Endothelial cell of umbilical vein (primary cell): Measurements from ENCODE around the gene PAOX. TPM values are rescaled to one million over a fixed set of nuclear protein-coding genes. Genes with fewer than 3 reads are reported as not detected.

Experiments used
- BruUV-seq: library from RNA; stranded (reverse); fragments of 400-500 nt; replicated peaks from 2 replicates; lab custom pipeline; 2021; lab: Mats Ljungman, UMichigan
- CTCF ChIA-PET: fragments of 300-600, 350-600 bp; sonication (Branson Sonifier 250); formaldehyde crosslinking; loops from one replicate; lab custom pipeline; 2021; ENCODE audit warnings: antibody characterized with exemption, inconsistent platforms; lab: Charles Lee
- POLR2A ChIA-PET: fragments of 300-600, 350-600 bp; sonication (Branson Sonifier 250); formaldehyde crosslinking; loops from one replicate; lab custom pipeline; 2021; ENCODE audit warnings: antibody characterized with exemption, inconsistent platforms; lab: Charles Lee
- DNase-seq: peaks from one replicate; pipeline ENCODE4 v3.0.0-alpha.2; 2011; ENCODE audit warnings: low read depth, low spot score
- FAIRE-seq: peaks from 2 replicates; lab custom pipeline; 2011; peaks lifted over from hg19 to GRCh38; lab: Jason Lieb, UNC
- H2AFZ ChIP-seq: 2 replicates; pipeline ENCODE4 v1.6.0; 2012; ENCODE audit warnings: low read depth, low read length, control low read depth, inconsistent platforms
- H3K27ac ChIP-seq: 2 replicates; pipeline ENCODE4 v1.5.1; 2011; ENCODE audit warnings: low read depth, mild to moderate bottlenecking, control low read depth, low read length, moderate library complexity; ENCODE audit not compliant: insufficient read depth
- H3K27me3 ChIP-seq, 2 experiments: 2 replicates each; pipeline versions ENCODE4 v1.6.0 to v1.6.1; 2011; ENCODE audit warnings: low read length in 2 of 2, mixed read lengths in 1 of 2; ENCODE audit not compliant: control insufficient read depth in 2 of 2, insufficient read depth in 2 of 2
- H3K36me3 ChIP-seq, 2 experiments: 2 replicates in 1 of 2; 3 replicates in 1 of 2; pipeline ENCODE4 v1.5.1; 2011; ENCODE audit warnings: low read length in 2 of 2, mild to moderate bottlenecking in 1 of 2, moderate library complexity in 1 of 2; ENCODE audit not compliant: control insufficient read depth in 2 of 2, insufficient read depth in 2 of 2; ENCODE audit errors: extremely low read depth in 1 of 2
- H3K4me1 ChIP-seq: 3 replicates; pipeline ENCODE4 v1.5.1; 2011; ENCODE audit warnings: mild to moderate bottlenecking, low read length; ENCODE audit not compliant: control insufficient read depth, insufficient read depth; ENCODE audit errors: extremely low read depth
- H3K4me2 ChIP-seq: 2 replicates; pipeline ENCODE4 v1.6.1; 2011; ENCODE audit warnings: low read length, control low read depth, mixed read lengths; ENCODE audit not compliant: insufficient read depth
- H3K4me3 ChIP-seq, 3 experiments: fragments of 200-600 bp in 1 of 3; sonication (generic), shearing (Covaris generic) in 1 of 3; replicated peaks in 1 of 3; 2 replicates each; pipeline ENCODE4 v1.5.1; 2011 to 2016; ENCODE audit warnings: control low read depth in 3 of 3, low read length in 3 of 3, mild to moderate bottlenecking in 2 of 3, inconsistent platforms in 1 of 3, low read depth in 1 of 3, moderate library complexity in 1 of 3; ENCODE audit not compliant: insufficient read depth in 1 of 3
- H3K79me2 ChIP-seq: 2 replicates; pipeline ENCODE4 v1.6.0; 2012; ENCODE audit warnings: low read length, inconsistent platforms; ENCODE audit not compliant: control insufficient read depth, insufficient read depth
- H3K9ac ChIP-seq: replicated peaks from 2 replicates; pipeline ENCODE3; 2011; ENCODE audit warnings: low read length, control low read depth; ENCODE audit not compliant: insufficient read depth; ENCODE audit errors: extremely low read depth
- H3K9me1 ChIP-seq: replicated peaks from 3 replicates; pipeline ENCODE4 v1.6.0; 2011; ENCODE audit warnings: mild to moderate bottlenecking, low read length; ENCODE audit not compliant: control insufficient read depth, insufficient read depth; ENCODE audit errors: extremely low read depth
- H3K9me3 ChIP-seq: replicated peaks from 2 replicates; pipeline ENCODE4 v1.5.1; 2012; ENCODE audit warnings: low read length, inconsistent platforms; ENCODE audit not compliant: control insufficient read depth, insufficient read depth
- H4K20me1 ChIP-seq: replicated peaks from 2 replicates; pipeline ENCODE3; 2011; ENCODE audit warnings: mild to moderate bottlenecking, low read length; ENCODE audit not compliant: control insufficient read depth, insufficient read depth; ENCODE audit errors: extremely low read depth
- EZH2 ChIP-seq: IDR thresholded peaks from 2 replicates; pipeline ENCODE4 v1.6.1; 2012; ENCODE audit warnings: borderline replicate concordance, low read depth, mild to moderate bottlenecking, moderate library complexity, low read length, inconsistent platforms; ENCODE audit not compliant: severe bottlenecking
- FOS ChIP-seq: IDR thresholded peaks from 2 replicates; pipeline ENCODE4 v1.6.1; 2011; ENCODE audit warnings: mild to moderate bottlenecking, low read length, moderate library complexity, borderline replicate concordance; ENCODE audit not compliant: insufficient read depth
- GATA2 ChIP-seq: IDR thresholded peaks from 2 replicates; pipeline ENCODE4 v1.7.0; 2011; ENCODE audit warnings: low read depth, mild to moderate bottlenecking, moderate library complexity, mixed read lengths, low read length; ENCODE audit not compliant: insufficient read length, insufficient read depth
- JUN ChIP-seq: IDR thresholded peaks from 2 replicates; pipeline ENCODE4 v1.6.1; 2011; ENCODE audit warnings: borderline replicate concordance, low read depth; ENCODE audit not compliant: insufficient read length, insufficient read depth
- MYC ChIP-seq: IDR thresholded peaks from one replicate; pipeline ENCODE4 v1.6.1; 2011; ENCODE audit warnings: mild to moderate bottlenecking, low read depth, low read length
- POLR2A ChIP-seq: IDR thresholded peaks from 2 replicates; pipeline ENCODE4 v1.6.1; 2012; ENCODE audit warnings: low read depth, mild to moderate bottlenecking, control low read depth, low read length
- POLR2AphosphoS5 ChIP-seq: IDR thresholded peaks from 2 replicates; pipeline ENCODE4 v1.6.1; 2012; ENCODE audit warnings: low read depth, mild to moderate bottlenecking, control low read depth, low read length, moderate library complexity; ENCODE audit not compliant: insufficient read depth
- dilution Hi-C: fragments of 300-500 bp; cut with MboI; formaldehyde crosslinking; loops from one replicate; pipeline ENCODE4 v1.15.0; 2019; ENCODE audit warnings: low sequenced_read_pairs; ENCODE audit not compliant: extremely low pct_ligation_motif_present
- intact Hi-C: fragments of 100-400 bp; cut with micrococcal nuclease; formaldehyde crosslinking; loops from one replicate; pipeline ENCODE4 v1.10.0; 2022
- polyA plus RNA-seq, 4 experiments: library from polyadenylated mRNA; depleted of rRNA in 3 of 4; stranded (reverse) in 3 of 4; unstranded in 1 of 4; fragments of >200 nt; gene quantifications; 2 replicates each; pipeline versions ENCODE4 v1.2.1 to v1.2.3, GENCODE V29; 2011 to 2012; ENCODE audit warnings: missing spikeins in 1 of 4
- total RNA-seq: library from RNA; stranded (reverse); gene quantifications from 2 replicates; pipeline ENCODE4 v1.2.3, GENCODE V29; 2021
- TF ChIP-seq, protein P1 (sequence below), 2 donors: IDR thresholded peaks; 1 replicate in 1 of 2; 2 replicates in 1 of 2; pipeline ENCODE4 v1.5.1; 2011; ENCODE audit warnings: low read length in 2 of 2, mild to moderate bottlenecking in 2 of 2, moderate library complexity in 2 of 2, control low read depth in 1 of 2, inconsistent platforms in 1 of 2, low read depth in 1 of 2; ENCODE audit not compliant: insufficient read depth in 1 of 2; ENCODE audit errors: extremely low read depth in 1 of 2
- TF ChIP-seq, protein P2 (sequence below): IDR thresholded peaks from 2 replicates; pipeline ENCODE4 v1.6.1; 2011; ENCODE audit not compliant: insufficient read depth, insufficient read length

The PAOX gene
- total and polyA plus RNA-seq, 2 donors (not counting 3 experiments of a cell fraction or from before 2014, with no cell fraction given) = 2.6 to 3.8 TPM

DNA sequence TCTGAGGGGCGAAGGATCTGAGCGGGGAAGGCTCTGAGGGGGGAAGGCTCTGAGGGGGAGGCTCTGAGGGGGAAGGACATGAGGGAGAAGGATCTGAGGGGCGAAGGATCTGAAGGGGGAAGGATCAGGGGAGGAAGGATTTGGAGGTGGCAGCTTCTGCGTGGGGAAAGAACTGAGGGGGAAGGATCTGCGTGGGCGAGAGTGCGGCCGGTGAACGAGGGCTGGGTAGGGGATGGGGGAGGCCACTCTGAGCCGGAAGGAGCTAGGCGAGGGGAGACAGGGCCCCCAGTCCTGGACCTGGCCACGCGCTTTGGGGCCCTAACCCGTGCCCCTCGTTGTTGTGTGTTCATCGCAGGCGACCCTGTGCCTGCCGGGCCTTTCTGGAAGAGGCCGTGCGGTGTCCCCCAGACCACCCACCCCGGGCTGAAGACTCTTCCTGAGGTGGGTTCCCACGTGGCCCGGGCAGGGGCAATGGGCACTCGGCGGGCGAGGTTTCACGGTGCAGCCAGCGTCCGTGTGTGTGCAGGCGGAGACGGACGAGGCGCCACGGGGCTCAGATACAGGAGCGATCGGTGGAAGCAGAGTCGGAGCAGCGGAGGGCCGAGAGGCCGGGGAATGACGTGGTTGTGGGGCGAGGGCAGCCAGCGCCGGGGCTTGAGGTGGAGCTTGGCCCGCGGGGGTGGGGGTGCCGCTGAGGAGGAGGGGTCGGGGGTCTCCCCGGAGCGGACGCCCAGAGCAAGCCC is 44.4 kb upstream of the PAOX start:
- dilution Hi-C loops (no loop called here), intact Hi-C loops (no loop called here)
- Histone ChIP-seq H3K9me1 (no peaks in the 10 kb centered on the region), H2AFZ (no peak overlapping the region), H3K4me1 (peaks cover 2% of the 10 kb centered on the region), H3K79me2 (no peaks in the 10 kb centered on the region), H3K9ac (no peak overlapping the region), H3K4me2 (peak overlapping the region; percentile 25), H3K27ac (no peak overlapping the region), H3K4me3 (peak overlapping the region in 2 of 3 experiments; percentile 13 to 14), H3K36me3 (no peaks in the 10 kb centered on the region), H3K27me3 (peaks cover 19 to 43% of the 10 kb centered on the region in 2 experiments), H4K20me1 (no peaks in the 10 kb centered on the region), H3K9me3 (no peaks in the 10 kb centered on the region)
- no peak for DNase-seq
- POLR2A ChIA-PET = interaction anchor here (0.6 kb wide), 1 partner anchor 19 kb away, joined by 5 read pairs; no protein-coding TSS in a partner anchor
- CTCF ChIA-PET = no interaction called here
- BruUV-seq = no TSS peak
- TF ChIP-seq, protein P1, sequence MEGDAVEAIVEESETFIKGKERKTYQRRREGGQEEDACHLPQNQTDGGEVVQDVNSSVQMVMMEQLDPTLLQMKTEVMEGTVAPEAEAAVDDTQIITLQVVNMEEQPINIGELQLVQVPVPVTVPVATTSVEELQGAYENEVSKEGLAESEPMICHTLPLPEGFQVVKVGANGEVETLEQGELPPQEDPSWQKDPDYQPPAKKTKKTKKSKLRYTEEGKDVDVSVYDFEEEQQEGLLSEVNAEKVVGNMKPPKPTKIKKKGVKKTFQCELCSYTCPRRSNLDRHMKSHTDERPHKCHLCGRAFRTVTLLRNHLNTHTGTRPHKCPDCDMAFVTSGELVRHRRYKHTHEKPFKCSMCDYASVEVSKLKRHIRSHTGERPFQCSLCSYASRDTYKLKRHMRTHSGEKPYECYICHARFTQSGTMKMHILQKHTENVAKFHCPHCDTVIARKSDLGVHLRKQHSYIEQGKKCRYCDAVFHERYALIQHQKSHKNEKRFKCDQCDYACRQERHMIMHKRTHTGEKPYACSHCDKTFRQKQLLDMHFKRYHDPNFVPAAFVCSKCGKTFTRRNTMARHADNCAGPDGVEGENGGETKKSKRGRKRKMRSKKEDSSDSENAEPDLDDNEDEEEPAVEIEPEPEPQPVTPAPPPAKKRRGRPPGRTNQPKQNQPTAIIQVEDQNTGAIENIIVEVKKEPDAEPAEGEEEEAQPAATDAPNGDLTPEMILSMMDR (IDR thresholded peaks at IDR 0.05; ENCODE audit: extremely low read depth in 1 of 2, insufficient read depth in 1 of 2, low read depth in 1 of 2, low read length in 2 of 2) = no peak
- TF ChIP-seq POLR2AphosphoS5 (no peak), GATA2 (no peak), MYC (no peak), JUN (no peak), EZH2 (no peak), FOS (no peak), POLR2A (no peak)
- TF ChIP-seq, protein P2, sequence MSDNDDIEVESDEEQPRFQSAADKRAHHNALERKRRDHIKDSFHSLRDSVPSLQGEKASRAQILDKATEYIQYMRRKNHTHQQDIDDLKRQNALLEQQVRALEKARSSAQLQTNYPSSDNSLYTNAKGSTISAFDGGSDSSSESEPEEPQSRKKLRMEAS = no peak
- no peak for FAIRE-seq
